Measurements from ENCODE around the gene UROC1.

UROC1 gene

DNA sequence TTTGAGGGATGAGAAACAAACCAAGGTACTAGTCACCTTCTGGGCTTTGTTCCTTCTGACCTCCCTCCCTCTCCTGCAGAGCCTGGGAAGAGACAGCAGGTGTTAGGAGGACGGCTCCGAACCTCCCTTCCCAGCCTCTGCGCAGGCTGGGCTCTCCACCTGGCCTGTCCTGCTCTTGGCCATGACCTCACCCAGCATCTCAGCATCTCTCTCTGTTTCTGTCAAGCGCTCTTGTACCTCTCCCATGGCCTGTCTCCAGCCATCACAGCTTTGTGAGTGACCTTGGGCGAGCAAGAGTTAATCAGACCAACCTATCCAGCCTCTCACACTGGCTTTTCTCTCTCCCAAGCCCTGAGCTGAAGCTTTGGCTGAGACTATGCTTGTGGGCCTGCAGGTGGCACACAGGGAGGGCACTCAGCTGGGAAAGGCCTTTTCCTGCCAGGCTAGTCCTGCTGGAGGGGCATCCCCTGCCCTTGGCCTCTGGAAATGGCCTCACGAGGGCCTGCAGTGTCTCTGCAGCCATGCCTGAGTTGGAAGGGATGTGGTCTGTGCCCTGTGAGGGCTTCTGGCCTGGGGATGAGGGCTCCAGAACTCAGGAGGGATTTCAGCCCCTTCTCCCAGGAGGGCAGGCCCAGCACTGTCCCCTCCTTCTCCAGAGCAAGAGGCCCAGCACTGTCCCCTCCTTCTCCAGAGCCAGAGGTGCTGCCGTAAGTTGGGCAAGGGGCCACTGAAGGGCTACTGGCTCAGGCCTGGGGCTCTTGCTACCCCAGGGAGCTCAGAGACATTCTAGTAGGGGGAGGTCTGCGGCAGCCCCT, 8.5 kb upstream of the UROC1 start:
- FAIRE-seq (no peak), DNase-seq (ENCODE audit: insufficient read length, low spot score) (no peak)
- no peak for TF ChIP-seq CTCF (IDR thresholded peaks at IDR 0.05; ENCODE audit: insufficient read depth, missing control alignments)

GRCh38 chr3:126525091-126525852, 7.7 kb upstream of the UROC1 start:
- no peak for TF ChIP-seq CTCF (IDR thresholded peaks at IDR 0.05; ENCODE audit: insufficient read depth, missing control alignments)
- no peak for FAIRE-seq
- DNase-seq (ENCODE audit: insufficient read length, low spot score) = no peak

- DNase-seq (ENCODE audit: insufficient read length, low spot score) (peak; percentile 76), FAIRE-seq (no peak)
- no peak for TF ChIP-seq CTCF (IDR thresholded peaks at IDR 0.05; ENCODE audit: insufficient read depth, missing control alignments)
These were observed 6.9 kb upstream of the UROC1 start for GRCh38 chr3:126524429-126524988.

GRCh38 chr3:126523745-126524428, 6.3 kb upstream of the UROC1 start, which contains the start of gene CHST13:
Gene CHST13 (plus strand): TSS chr3:126524155. CDS start chr3:126524333, 178 bp downstream.
- FAIRE-seq = no peak
- DNase-seq (ENCODE audit: insufficient read length, low spot score) = no peak
- TF ChIP-seq CTCF (IDR thresholded peaks at IDR 0.05; ENCODE audit: insufficient read depth, missing control alignments) = no peak

DNA sequence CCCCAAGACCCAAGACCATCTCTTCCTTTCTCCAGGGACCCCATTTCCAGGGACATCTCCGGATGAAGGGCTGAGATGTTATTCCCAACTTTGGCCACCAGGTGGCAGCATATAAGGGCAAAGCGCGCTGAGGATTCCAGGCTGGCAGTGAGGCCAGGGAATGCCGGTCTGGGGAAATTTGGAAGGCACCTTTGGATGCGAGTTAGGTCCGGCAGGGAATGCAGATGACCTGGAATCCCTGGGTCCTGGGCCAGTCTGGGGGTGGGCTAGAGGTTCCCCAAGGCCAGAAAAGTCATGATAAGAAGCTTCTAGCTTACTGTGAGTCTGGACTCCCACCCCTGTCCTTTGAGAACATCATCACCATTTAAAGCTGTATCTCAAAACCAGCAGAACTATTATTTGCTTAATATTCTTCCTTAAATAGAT, 4.8 kb upstream of the UROC1 start:
- no peak for FAIRE-seq

More for the DNA sequence above, 4.8 kb upstream of the UROC1 start:
- peak; percentile 83 for TF ChIP-seq CTCF (IDR thresholded peaks at IDR 0.05; ENCODE audit: insufficient read depth, missing control alignments)
- DNase-seq (ENCODE audit: insufficient read length, low spot score) = peak; percentile 75

Data from D721Med (cell line).